Pancreas (tissue), 10 donors: ENCODE data around the gene KIR2DL4. TPM values are rescaled to one million over a fixed set of nuclear protein-coding genes. Genes with fewer than 3 reads are reported as not detected.

Experiments
- ATAC-seq, 4 donors: fragments of 200-7000 bp; cut with Tn5 transposase; one replicate each; pipeline versions ENCODE4 v1.8.0 to v1.9.1; 2020; ENCODE audit warnings: mild to moderate bottlenecking in 4 of 4, moderate library complexity in 4 of 4
- DNase-seq, 6 donors: peaks; one replicate each; pipeline ENCODE4 v3.0.0-alpha.2; 2020
- FAIRE-seq: peaks from 2 replicates; lab custom pipeline; 2012; peaks lifted over from hg19 to GRCh38; lab: Jason Lieb, UNC
- H3K27ac ChIP-seq, 4 donors: fragments of 200-600 bp; sonication (generic); 1 replicate in 3 of 4; 2 replicates in 1 of 4; pipeline versions ENCODE4 v1.5.0 to v1.8.0; 2020
- H3K27me3 ChIP-seq, 4 donors: fragments of 200-600 bp; one replicate each; pipeline ENCODE4 v1.8.0; 2021
- H3K36me3 ChIP-seq, 3 donors: fragments of 200-600 bp; sonication (generic) in 1 of 3; one replicate each; pipeline versions ENCODE4 v1.5.0 to v1.8.0; 2020 to 2021
- H3K4me1 ChIP-seq, 3 donors: fragments of 200-600 bp; one replicate each; pipeline ENCODE4 v1.8.0; 2021
- H3K4me3 ChIP-seq, 4 donors: fragments of 200-600 bp; sonication (generic) in 2 of 4; one replicate each; pipeline versions ENCODE4 v1.5.0 to v1.8.0; 2020 to 2021
- H3K9me3 ChIP-seq, 4 donors: fragments of 200-600 bp; one replicate each; pipeline ENCODE4 v1.8.0; 2021
- WGBS, 2 donors: extraction: QIAGEN DNeasy Blood & Tissue Kit; methylation state at CpG; one replicate each; pipeline ENCODE4 v1.1.7; 2013; 5-methylcytosine and 5-hydroxymethylcytosine counted together
- intact Hi-C, 3 donors: fragments of 100-400 bp; cut with DNase I; formaldehyde crosslinking; loops; one replicate each; pipeline versions ENCODE4 v1.11.1 to v1.14.2; 2022
- polyA plus RNA-seq, 2 donors: library from polyadenylated mRNA; stranded (reverse); fragments of 200-250 nt; gene quantifications; one replicate each; pipeline ENCODE4 v1.2.3, GENCODE V29; 2013
- total RNA-seq, 6 donors: library from RNA; stranded (reverse); fragmentation: NEBNext Ultra II Directional in 4 of 6; extraction: Animal tissue kit (Norgen Biotek cat#: 25700) in 4 of 6; gene quantifications; one replicate each; pipeline versions ENCODE4 v1.2.1 to v1.2.4, GENCODE V29; 2021 to 2023
- TF ChIP-seq, protein P1 (sequence below), 4 donors: fragments of 200-600 bp; sonication (generic) in 3 of 4; IDR thresholded peaks; one replicate each; pipeline versions ENCODE4 v1.5.0 to v1.8.0; 2021; ENCODE audit warnings: antibody characterized with exemption in 4 of 4
- donor health status: healthy with polysubstance abuse.
- donor health status: DM: no; HTN: no; CAD: no; lungs with moderate emphysema.
- donor health status: DM: no; HTN: no; CAD: no.
- donor health status: control.
- donor health status: control.
- donor health status: Bipolar disorder and iron deficiency.
- donor health status: DM: yes; HTN: yes; CAD: no.
- donor health status: DM: no; HTN: no; CAD: no.
- donor health status: DM: no; HTN: no; CAD: no.
- donor health status: DM: yes; HTN: yes; CAD: no.

Gene KIR2DL4
- total and polyA plus RNA-seq, 8 donors, result 0.12 TPM; not detected in 7

DNA sequence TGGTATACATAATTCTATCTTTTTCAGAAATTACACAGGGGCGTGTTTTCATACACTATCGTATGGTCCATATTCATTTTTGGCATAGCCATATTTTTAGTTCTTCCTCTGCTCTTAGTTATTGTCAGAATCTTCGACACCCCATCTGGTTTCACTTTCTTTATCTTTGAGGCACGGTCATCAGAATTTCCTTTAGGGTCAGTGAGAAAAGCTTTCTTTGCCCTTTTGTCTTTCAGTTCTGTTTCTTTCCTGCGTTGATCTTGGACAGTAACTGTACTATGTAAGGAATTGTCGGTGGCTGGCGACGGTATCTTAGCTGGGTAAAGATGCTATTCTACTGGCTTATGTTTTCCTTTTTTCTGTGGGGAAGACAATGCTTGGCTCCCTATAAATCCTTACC lies 10.6 kb upstream of the KIR2DL4 start:
- ATAC-seq, result no peak
- H3K9me3 ChIP-seq, result no peaks in the 10 kb centered on the region
- TF ChIP-seq, protein P1, sequence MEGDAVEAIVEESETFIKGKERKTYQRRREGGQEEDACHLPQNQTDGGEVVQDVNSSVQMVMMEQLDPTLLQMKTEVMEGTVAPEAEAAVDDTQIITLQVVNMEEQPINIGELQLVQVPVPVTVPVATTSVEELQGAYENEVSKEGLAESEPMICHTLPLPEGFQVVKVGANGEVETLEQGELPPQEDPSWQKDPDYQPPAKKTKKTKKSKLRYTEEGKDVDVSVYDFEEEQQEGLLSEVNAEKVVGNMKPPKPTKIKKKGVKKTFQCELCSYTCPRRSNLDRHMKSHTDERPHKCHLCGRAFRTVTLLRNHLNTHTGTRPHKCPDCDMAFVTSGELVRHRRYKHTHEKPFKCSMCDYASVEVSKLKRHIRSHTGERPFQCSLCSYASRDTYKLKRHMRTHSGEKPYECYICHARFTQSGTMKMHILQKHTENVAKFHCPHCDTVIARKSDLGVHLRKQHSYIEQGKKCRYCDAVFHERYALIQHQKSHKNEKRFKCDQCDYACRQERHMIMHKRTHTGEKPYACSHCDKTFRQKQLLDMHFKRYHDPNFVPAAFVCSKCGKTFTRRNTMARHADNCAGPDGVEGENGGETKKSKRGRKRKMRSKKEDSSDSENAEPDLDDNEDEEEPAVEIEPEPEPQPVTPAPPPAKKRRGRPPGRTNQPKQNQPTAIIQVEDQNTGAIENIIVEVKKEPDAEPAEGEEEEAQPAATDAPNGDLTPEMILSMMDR (IDR thresholded peaks at IDR 0.05), result no peak
- no peak for DNase-seq
- intact Hi-C loops, result no loop called here
- no peak overlapping the region for H3K27ac ChIP-seq
- peak overlapping the region in 1 of 4 donors; percentile 6 for H3K4me3 ChIP-seq
- no peaks in the 10 kb centered on the region for H3K36me3 ChIP-seq
- H3K27me3 ChIP-seq, result peaks cover 0 to 6% (median 0%) of the 10 kb centered on the region in 4 donors
- no peaks in the 10 kb centered on the region for H3K4me1 ChIP-seq
- no peak for FAIRE-seq
- 52 to 64% methylated on average over 8 of the region's 8 CpGs for WGBS, 2 donors

DNA sequence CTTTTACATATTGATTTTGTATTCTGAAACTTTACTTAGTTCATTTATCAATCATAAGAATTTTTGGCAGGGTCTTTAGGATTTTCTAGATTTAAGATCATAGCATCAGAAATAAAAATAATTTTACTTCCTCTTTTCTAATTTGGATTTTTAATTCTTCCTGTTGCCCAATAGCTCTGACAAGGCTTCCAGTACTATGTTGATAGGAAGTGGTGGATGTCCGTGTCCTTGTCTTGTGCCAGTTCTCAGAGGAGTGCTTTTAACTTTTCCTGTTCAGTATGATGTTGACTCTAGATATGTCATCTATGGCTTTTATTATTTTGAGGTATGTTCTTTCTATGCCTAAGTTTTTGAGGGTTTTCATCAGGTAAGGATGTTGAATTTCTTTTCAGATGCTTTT lies 7.7 kb upstream of the KIR2DL4 start:
- ATAC-seq (no peak), FAIRE-seq (no peak), DNase-seq (no peak)
- intact Hi-C loops, result no loop called here
- no peak overlapping the region for H3K4me3 ChIP-seq
- 24 to 29% methylated on average over 1 of the region's 1 CpG for WGBS, 2 donors
- H3K4me1 ChIP-seq, result no peaks in the 10 kb centered on the region
- H3K9me3 ChIP-seq, result no peaks in the 10 kb centered on the region
- no peaks in the 10 kb centered on the region for H3K36me3 ChIP-seq
- no peak overlapping the region for H3K27ac ChIP-seq
- TF ChIP-seq, protein P1 (IDR thresholded peaks at IDR 0.05), result no peak
- peaks cover 0 to 6% (median 0%) of the 10 kb centered on the region in 4 donors for H3K27me3 ChIP-seq

DNA sequence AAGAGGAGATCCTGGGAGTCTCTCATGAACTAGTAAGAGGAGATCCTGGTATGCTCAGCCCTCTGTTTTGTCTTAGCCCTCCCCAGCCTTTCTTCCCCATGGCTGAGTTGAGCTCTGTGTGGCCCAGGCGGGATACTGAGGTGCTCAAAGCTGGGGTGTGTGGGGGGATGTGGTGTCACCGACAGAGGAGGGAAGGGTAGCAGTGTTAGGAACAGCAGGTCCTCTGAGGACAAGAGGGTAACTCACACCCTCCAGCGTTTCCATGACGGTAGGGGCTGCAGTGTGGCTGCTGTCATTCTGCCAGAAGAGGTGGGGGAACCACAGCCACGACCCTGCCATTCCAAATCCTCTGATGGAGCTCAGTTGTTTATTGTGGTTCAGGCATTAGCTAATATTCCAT lies 691 bp downstream of the KIR2DL4 start:
- TF ChIP-seq, protein P1 (IDR thresholded peaks at IDR 0.05), result no peak
- Histone ChIP-seq H3K4me3 (no peak overlapping the region), H3K4me1 (no peaks in the 10 kb centered on the region), H3K36me3 (no peaks in the 10 kb centered on the region), H3K27ac (no peak overlapping the region), H3K27me3 (no peaks in the 10 kb centered on the region), H3K9me3 (no peaks in the 10 kb centered on the region)
- intact Hi-C loops, result no loop called here
- FAIRE-seq (no peak), ATAC-seq (no peak), DNase-seq (no peak)
- WGBS, 2 donors, result 38 to 52% methylated on average over 5 of the region's 5 CpGs

DNA sequence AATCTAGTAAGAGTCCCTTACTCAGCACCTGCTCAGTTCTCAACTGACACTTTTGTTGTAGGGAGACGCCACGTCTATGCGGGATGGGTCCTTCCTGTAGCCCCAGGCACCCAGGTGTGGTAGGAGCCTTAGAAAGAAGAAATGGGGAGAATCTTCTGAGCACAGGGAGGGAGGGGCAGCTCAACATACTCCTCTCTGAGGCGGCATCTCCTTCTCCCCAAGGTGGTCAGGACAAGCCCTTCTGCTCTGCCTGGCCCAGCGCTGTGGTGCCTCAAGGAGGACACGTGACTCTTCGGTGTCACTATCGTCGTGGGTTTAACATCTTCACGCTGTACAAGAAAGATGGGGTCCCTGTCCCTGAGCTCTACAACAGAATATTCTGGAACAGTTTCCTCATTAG lies 1.2 kb downstream of the KIR2DL4 start:
- FAIRE-seq (no peak), DNase-seq (no peak)

More for the DNA sequence above, 1.2 kb downstream of the KIR2DL4 start:
- Histone ChIP-seq H3K27me3 (no peaks in the 10 kb centered on the region), H3K4me1 (no peaks in the 10 kb centered on the region), H3K4me3 (no peak overlapping the region), H3K9me3 (no peaks in the 10 kb centered on the region), H3K36me3 (no peaks in the 10 kb centered on the region), H3K27ac (no peak overlapping the region)
- ATAC-seq, result no peak
- 67 to 80% methylated on average over 10 of the region's 10 CpGs for WGBS, 2 donors
- intact Hi-C loops, result no loop called here
- TF ChIP-seq, protein P1 (IDR thresholded peaks at IDR 0.05), result no peak
